Melanocyte of skin (primary cell): ENCODE results near the gene PURB. TPM values are rescaled to one million over a fixed set of nuclear protein-coding genes. Genes with fewer than 3 reads are reported as not detected.

Source experiments
- total RNA-seq, 2 donors: library from RNA; depleted of rRNA; stranded (reverse); fragments of >200 nt; gene quantifications; 2 replicates each; pipeline ENCODE4 v1.2.3, GENCODE V29; 2012

The PURB gene
- total RNA-seq, result 10 to 100 TPM; 16.9 to 22.3 TPM

DNA sequence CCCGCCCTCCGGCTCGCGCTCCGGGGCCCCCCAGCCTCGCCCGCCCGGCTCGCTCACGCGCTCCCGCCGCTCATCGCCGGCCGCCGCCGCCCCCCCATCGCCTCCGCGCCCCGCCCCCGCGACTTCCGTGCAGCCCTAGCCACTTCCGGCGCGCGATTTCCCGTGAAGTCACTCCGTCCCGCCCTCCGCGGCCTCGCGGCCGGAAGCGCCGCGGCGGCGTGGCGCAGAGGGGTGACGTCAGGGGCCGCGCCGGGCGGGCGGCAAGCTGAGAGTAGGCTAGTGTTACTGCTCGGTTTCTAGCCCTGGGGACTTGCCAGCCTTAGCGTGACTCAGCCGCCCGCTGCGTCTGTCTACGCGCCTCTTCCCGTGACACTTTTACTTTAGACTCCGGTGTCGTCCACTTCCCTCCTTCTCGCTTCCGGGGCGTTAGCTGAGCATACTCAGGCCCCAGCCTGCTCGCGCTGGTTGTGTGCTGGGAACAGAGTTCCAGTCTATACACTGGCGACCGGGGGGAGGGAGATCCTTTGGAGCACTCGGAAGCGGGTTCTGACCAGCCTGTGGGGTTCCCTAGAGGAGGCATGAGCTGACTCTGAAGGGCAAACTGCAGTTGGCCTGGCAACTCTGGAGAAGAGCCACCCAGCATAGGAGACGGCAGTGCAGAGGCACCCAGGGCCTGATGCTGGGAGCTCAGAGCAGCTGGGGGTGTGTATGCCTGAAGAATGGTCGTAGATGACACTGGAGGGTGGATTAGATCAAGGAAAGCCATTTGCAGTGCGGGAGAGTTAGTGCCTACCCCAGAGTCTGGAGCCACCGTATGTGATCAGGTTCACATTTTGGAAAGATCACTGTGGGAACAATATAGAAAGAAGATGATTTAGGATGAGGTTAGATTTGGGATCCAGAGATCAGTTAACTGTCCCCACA lies at the start of gene PURB:
Gene PURB, minus strand, starts transcription at position 137 of the 924 bp plus-strand sequence. CDS start 182 bp downstream, outside the sequence.

DNA sequence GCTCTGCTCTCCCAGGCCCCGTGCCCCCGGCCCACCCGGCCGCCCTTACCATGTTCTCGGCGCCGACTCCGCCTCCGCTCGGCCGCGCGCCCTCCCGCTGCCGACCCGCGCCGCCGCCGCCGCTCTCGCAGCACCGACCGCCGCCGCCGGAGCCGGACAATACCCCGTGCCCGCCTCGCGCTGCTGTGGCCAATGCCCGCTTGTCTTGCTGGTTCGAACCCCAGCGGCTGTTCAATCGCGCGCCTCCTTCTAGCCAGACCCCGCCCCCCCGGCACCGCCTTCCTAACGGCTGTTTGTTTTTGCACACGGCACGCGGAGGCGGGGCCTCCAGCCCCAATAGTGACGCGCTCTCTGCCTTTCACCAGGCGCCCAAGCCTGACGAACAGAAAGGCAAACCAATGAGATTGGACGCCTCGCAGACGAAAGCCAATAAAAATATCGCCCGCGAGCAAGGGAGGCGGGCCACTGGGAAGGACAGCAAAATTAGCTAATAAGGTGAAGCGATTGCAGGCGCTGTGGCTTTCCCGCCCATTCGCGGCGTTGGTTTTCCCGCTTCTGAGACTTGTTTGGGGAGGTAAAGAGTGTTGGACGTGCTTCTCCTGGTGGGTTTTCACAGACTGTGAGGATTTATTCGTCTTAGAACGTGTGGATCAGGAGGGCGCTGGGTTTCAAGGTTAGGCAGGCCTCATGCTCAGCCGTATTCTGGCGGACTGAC lies 37.3 kb downstream of the PURB start, which contains the start of gene H2AZ2:
Gene H2AZ2, minus strand, starts transcription at position 168 of the 715 bp plus-strand sequence. Its CDS starts 116 bp downstream, at position 52.

Other genes with a start within 250 kb of the PURB start
- gene ZMIZ2, start 136.7 kb downstream of the PURB start, total RNA-seq, result 10 to 100 TPM in 1 of 2 donors, 1 to 10 TPM in 1; 9.0 to 20.0 TPM
- gene PPIA, start 88.8 kb downstream of the PURB start, total RNA-seq, result 1,000 to 10,000 TPM; 2,177 to 2,807 TPM
- 100 to 1,000 TPM in 1 of 2 donors, 10 to 100 TPM in 1; 58.5 to 117 TPM for gene H2AZ2, start 37.4 kb downstream of the PURB start, total RNA-seq
- gene MYO1G, start 93.5 kb upstream of the PURB start, total RNA-seq, result under 1 TPM; under 0.01 TPM
- gene CCM2, start 114.7 kb upstream of the PURB start, total RNA-seq, result 10 to 100 TPM; 26.8 to 37.3 TPM
- under 1 TPM; under 0.01 to 0.33 TPM for gene NACAD, start 203.4 kb upstream of the PURB start, total RNA-seq
- gene TBRG4, start 226.2 kb upstream of the PURB start, total RNA-seq, result 100 to 1,000 TPM; 124 to 191 TPM